ENCODE results near the gene PTPRN2. TPM values are rescaled to one million over a fixed set of nuclear protein-coding genes. Genes with fewer than 3 reads are reported as not detected.
"Not testable (repeated sequence)": the region's sequence is repeated elsewhere in the genome, so short reads cannot be mapped to it uniquely, and the experiment has no call there.

Gene PTPRN2
- total and polyA plus RNA-seq, 2 donors (not counting 1 experiment from before 2014, with no cell fraction given): 0.54 to 1.2 TPM

DNA sequence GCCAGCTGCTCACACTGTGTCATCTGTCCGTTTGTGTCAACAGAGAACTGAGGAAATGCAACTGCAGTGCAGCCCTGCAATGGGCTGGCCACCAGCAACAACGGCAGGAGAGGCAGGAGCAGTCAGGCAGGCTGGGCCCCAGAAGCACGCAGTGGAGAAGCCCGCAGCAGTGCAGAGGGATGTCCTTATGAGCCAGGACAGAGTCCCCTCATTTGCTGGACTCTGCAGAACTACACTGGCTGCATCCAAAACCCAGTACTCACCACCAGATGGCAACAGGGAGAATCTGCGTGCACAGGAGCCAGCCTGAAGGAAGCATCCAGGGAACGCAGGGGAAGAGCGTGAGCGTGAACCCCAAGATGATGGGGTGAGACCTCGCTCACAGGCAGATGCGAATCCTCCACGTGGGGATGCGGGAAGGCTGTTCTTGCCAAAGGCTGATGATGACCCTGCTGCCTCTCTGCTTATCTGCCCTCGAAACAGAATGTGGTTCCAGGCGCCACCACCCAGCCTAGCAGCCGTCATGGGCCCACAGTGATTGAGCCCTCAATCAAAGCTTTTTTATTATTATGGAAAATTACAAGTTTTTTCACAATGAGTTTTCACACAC is 232.1 kb downstream of the PTPRN2 start:
- Histone ChIP-seq H3K36me3 (ENCODE audit: control insufficient read depth, insufficient read depth, low read length) (no peaks in the 10 kb centered on the region), H2AFZ (ENCODE audit: low read length) (no peak overlapping the region), H3K27me3 (ENCODE audit: control insufficient read depth, insufficient read depth, low read length) (no peaks in the 10 kb centered on the region), H3K79me2 (ENCODE audit: control insufficient read depth, insufficient read depth, low read length) (no peaks in the 10 kb centered on the region), H3K4me2 (ENCODE audit: extremely low read depth, insufficient read depth, low read length) (no peak overlapping the region), H4K20me1 (ENCODE audit: control insufficient read depth, extremely low read depth, insufficient read depth, low read length) (no peaks in the 10 kb centered on the region), H3K9me3 (ENCODE audit: control insufficient read depth, insufficient read depth, low read depth, low read length) (no peaks in the 10 kb centered on the region), H3K4me3 (replicated peaks in 1 of 4; ENCODE audit: control extremely low read depth in 1 of 4, insufficient read depth in 1 of 4, low read depth in 3 of 4, low read length in 4 of 4) (no peak overlapping the region), H3K4me1 (ENCODE audit: control insufficient read depth, extremely low read depth, insufficient read depth, low read length) (no peaks in the 10 kb centered on the region), H3K9ac (ENCODE audit: insufficient read depth, low read length) (no peak overlapping the region), H3K27ac (ENCODE audit: insufficient read depth, low read length) (no peak overlapping the region)
- no peak for DNase-seq (ENCODE audit: low read depth in 2 of 2)
- TF ChIP-seq EZH2 (IDR thresholded peaks at IDR 0.05; ENCODE audit: low read length, missing control alignments): no peak
- TF ChIP-seq, protein P1, sequence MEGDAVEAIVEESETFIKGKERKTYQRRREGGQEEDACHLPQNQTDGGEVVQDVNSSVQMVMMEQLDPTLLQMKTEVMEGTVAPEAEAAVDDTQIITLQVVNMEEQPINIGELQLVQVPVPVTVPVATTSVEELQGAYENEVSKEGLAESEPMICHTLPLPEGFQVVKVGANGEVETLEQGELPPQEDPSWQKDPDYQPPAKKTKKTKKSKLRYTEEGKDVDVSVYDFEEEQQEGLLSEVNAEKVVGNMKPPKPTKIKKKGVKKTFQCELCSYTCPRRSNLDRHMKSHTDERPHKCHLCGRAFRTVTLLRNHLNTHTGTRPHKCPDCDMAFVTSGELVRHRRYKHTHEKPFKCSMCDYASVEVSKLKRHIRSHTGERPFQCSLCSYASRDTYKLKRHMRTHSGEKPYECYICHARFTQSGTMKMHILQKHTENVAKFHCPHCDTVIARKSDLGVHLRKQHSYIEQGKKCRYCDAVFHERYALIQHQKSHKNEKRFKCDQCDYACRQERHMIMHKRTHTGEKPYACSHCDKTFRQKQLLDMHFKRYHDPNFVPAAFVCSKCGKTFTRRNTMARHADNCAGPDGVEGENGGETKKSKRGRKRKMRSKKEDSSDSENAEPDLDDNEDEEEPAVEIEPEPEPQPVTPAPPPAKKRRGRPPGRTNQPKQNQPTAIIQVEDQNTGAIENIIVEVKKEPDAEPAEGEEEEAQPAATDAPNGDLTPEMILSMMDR (conservative IDR thresholded peaks at IDR 0.05 in 1 of 2, IDR thresholded peaks at IDR 0.05 in 1 of 2; ENCODE audit: low read depth in 1 of 2, low read length in 2 of 2): no peak

DNA sequence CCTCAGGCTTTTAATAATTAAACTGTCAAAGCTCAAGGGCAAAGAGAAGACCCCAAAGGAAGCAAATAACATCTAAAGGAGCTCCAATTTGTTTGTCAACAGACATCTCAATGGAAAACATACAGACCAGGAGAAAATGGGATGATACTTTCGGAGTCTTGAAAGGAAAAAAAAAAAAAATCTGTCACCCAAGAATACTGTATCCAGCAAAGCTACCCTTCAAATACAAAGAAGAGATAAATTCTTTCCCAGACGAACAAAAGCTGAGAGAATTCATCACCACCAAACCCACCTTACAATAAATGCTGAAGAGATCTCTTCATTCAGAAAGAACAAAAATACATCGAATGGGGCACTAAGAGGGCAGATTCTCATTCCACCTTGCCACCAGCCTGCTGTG is 232.8 kb downstream of the PTPRN2 start:
- DNase-seq (ENCODE audit: low read depth in 2 of 2): no peak
- H3K79me2 ChIP-seq (ENCODE audit: control insufficient read depth, insufficient read depth, low read length): no peaks in the 10 kb centered on the region
- no peak for TF ChIP-seq EZH2 (IDR thresholded peaks at IDR 0.05; ENCODE audit: low read length, missing control alignments)
- TF ChIP-seq, protein P1 (conservative IDR thresholded peaks at IDR 0.05 in 1 of 2, IDR thresholded peaks at IDR 0.05 in 1 of 2; ENCODE audit: low read depth in 1 of 2, low read length in 2 of 2): no peak
- no peaks in the 10 kb centered on the region for H3K9me3 ChIP-seq (ENCODE audit: control insufficient read depth, insufficient read depth, low read depth, low read length)
- H3K4me1 ChIP-seq (ENCODE audit: control insufficient read depth, extremely low read depth, insufficient read depth, low read length): no peaks in the 10 kb centered on the region
- H4K20me1 ChIP-seq (ENCODE audit: control insufficient read depth, extremely low read depth, insufficient read depth, low read length): no peaks in the 10 kb centered on the region
- H3K4me3 ChIP-seq (replicated peaks in 1 of 4; ENCODE audit: control extremely low read depth in 1 of 4, insufficient read depth in 1 of 4, low read depth in 3 of 4, low read length in 4 of 4): no peak overlapping the region
- H3K27ac ChIP-seq (ENCODE audit: insufficient read depth, low read length): no peak overlapping the region
- no peaks in the 10 kb centered on the region for H3K27me3 ChIP-seq (ENCODE audit: control insufficient read depth, insufficient read depth, low read length)
- no peak overlapping the region for H3K4me2 ChIP-seq (ENCODE audit: extremely low read depth, insufficient read depth, low read length)
- no peak overlapping the region for H3K9ac ChIP-seq (ENCODE audit: insufficient read depth, low read length)
- no peaks in the 10 kb centered on the region for H3K36me3 ChIP-seq (ENCODE audit: control insufficient read depth, insufficient read depth, low read length)
- H2AFZ ChIP-seq (ENCODE audit: low read length): no peak overlapping the region

DNA sequence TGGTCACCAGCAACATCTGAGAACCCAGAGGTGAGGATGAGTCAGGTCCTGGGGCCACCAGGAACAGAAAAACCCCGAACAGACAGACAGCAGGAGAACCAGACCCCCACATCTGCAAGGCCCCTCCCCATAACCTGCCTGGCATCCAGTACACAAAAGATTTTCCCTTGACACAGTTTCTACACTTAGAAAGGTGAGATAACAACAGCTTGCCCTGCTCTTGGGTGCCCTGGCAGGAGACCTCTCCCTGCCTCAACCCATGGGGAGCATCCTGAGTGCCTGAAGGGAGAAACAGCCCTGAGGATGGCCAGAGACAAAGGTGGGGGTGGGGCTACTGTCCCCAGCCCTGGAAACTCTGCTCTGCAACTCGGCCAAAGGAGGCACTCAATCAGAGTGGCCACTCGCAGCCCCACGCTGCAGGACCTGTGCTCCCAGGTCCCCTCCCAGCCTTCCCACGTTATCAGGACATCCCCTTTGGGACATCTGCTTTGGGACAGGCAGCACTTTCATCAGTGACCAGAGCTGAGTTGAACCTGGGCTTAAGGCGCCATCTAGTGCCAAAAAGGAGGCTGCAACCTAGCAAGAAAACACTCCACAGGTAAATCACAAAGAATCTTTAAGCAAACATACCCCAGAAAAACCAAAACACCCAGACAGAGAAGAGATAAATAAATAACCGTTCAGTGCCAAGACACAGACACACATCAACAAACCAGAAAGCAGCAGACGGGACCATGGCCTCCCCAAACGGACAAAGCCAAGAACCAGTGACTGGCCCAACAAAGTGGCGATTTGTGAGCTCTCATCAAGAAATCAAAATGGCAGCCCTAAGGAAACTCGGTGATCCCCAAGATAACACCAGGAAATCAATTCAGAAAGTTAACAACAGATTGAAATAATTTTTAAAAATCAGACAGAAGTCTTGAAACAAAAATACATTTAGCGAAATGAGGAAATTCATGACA is 233.7 kb downstream of the PTPRN2 start:
- DNase-seq (ENCODE audit: low read depth in 2 of 2): no peak
- no peak overlapping the region for H3K9ac ChIP-seq (ENCODE audit: insufficient read depth, low read length)
- no peaks in the 10 kb centered on the region for H3K79me2 ChIP-seq (ENCODE audit: control insufficient read depth, insufficient read depth, low read length)
- no peak overlapping the region for H3K4me2 ChIP-seq (ENCODE audit: extremely low read depth, insufficient read depth, low read length)
- H3K9me3 ChIP-seq (ENCODE audit: control insufficient read depth, insufficient read depth, low read depth, low read length): no peaks in the 10 kb centered on the region
- no peak overlapping the region for H2AFZ ChIP-seq (ENCODE audit: low read length)
- H3K36me3 ChIP-seq (ENCODE audit: control insufficient read depth, insufficient read depth, low read length): no peaks in the 10 kb centered on the region
- H3K4me3 ChIP-seq (replicated peaks in 1 of 4; ENCODE audit: control extremely low read depth in 1 of 4, insufficient read depth in 1 of 4, low read depth in 3 of 4, low read length in 4 of 4): no peak overlapping the region
- no peak overlapping the region for H3K27ac ChIP-seq (ENCODE audit: insufficient read depth, low read length)
- no peaks in the 10 kb centered on the region for H3K27me3 ChIP-seq (ENCODE audit: control insufficient read depth, insufficient read depth, low read length)
- no peaks in the 10 kb centered on the region for H4K20me1 ChIP-seq (ENCODE audit: control insufficient read depth, extremely low read depth, insufficient read depth, low read length)
- TF ChIP-seq EZH2 (IDR thresholded peaks at IDR 0.05; ENCODE audit: low read length, missing control alignments): no peak
- TF ChIP-seq, protein P1 (conservative IDR thresholded peaks at IDR 0.05 in 1 of 2, IDR thresholded peaks at IDR 0.05 in 1 of 2; ENCODE audit: low read depth in 1 of 2, low read length in 2 of 2): no peak
- no peaks in the 10 kb centered on the region for H3K4me1 ChIP-seq (ENCODE audit: control insufficient read depth, extremely low read depth, insufficient read depth, low read length)

DNA sequence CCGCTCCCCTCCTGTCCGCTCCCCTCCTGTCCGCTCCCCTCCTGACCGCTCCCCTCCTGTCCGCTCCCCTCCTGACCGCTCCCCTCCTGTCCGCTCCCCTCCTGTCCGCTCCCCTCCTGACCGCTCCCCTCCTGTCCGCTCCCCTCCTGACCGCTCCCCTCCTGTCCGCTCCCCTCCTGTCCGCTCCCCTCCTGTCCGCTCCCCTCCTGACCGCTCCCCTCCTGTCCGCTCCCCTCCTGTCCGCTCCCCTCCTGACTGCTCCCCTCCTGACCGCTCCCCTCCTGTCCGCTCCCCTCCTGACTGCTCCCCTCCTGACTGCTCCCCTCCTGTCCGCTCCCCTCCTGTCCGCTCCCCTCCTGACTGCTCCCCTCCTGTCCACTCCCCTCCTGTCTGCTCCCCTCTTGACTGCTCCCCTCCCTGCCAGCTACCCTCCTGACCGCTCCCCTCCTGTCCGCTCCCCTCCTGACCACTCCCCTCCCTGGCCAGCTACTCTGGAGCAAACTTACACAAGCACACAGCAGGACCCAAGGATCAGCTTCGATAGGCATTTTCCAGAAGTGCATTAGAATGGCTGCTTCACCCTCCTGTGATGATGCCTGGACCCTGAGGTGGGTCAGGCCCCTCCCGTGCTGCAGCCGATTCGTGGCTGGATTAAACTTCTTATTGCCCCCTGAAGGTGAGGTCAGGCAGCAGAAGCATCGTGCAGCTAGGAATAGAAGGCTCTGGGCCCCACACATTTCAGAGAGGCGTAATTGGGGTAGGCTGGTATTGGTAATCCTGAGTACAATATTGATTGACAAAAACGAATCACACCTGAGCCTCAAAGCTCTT is 235.5 kb downstream of the PTPRN2 start:
- H3K9me3 ChIP-seq (ENCODE audit: control insufficient read depth, insufficient read depth, low read depth, low read length): not testable (repeated sequence)

More for the DNA sequence above, 235.5 kb downstream of the PTPRN2 start:
- H3K4me3 ChIP-seq (replicated peaks in 1 of 4; ENCODE audit: control extremely low read depth in 1 of 4, insufficient read depth in 1 of 4, low read depth in 3 of 4, low read length in 4 of 4); H4K20me1 ChIP-seq (ENCODE audit: control insufficient read depth, extremely low read depth, insufficient read depth, low read length); DNase-seq (ENCODE audit: low read depth in 2 of 2); H3K36me3 ChIP-seq (ENCODE audit: control insufficient read depth, insufficient read depth, low read length); H3K79me2 ChIP-seq (ENCODE audit: control insufficient read depth, insufficient read depth, low read length); H3K4me1 ChIP-seq (ENCODE audit: control insufficient read depth, extremely low read depth, insufficient read depth, low read length); H3K27me3 ChIP-seq (ENCODE audit: control insufficient read depth, insufficient read depth, low read length); H3K9ac ChIP-seq (ENCODE audit: insufficient read depth, low read length); H3K27ac ChIP-seq (ENCODE audit: insufficient read depth, low read length); H3K4me2 ChIP-seq (ENCODE audit: extremely low read depth, insufficient read depth, low read length); H2AFZ ChIP-seq (ENCODE audit: low read length): not testable (repeated sequence)

All from fibroblast of lung (primary cell).